Mesenchymal stem cell (in vitro differentiated cells and primary cell): ENCODE data around the gene CD8B. TPM values are rescaled to one million over a fixed set of nuclear protein-coding genes. Genes with fewer than 3 reads are reported as not detected.
"Not testable (repeated sequence)": the region's sequence is repeated elsewhere in the genome, so short reads cannot be mapped to it uniquely, and the experiment has no call there.

Experiments
- DNase-seq: peaks from one replicate; pipeline ENCODE4 v3.0.0-alpha.2; 2013
- H2AFZ ChIP-seq: one replicate; pipeline ENCODE4 v1.6.1; 2013; ENCODE audit warnings: low read depth, mild to moderate bottlenecking, control low read depth, inconsistent platforms, low read length, moderate library complexity
- H2AK5ac ChIP-seq: 2 replicates; pipeline ENCODE4 v1.6.1; 2013; ENCODE audit warnings: low read length, moderate library complexity, mild to moderate bottlenecking, inconsistent platforms; ENCODE audit not compliant: severe bottlenecking
- H2BK120ac ChIP-seq: one replicate; pipeline ENCODE4 v1.6.1; 2013; ENCODE audit warnings: low read depth, mild to moderate bottlenecking, inconsistent platforms, low read length, moderate library complexity
- H2BK12ac ChIP-seq, 2 experiments: one replicate each; pipeline ENCODE4 v1.6.1; 2013; ENCODE audit warnings: inconsistent platforms in 2 of 2, low read length in 2 of 2, mild to moderate bottlenecking in 2 of 2, moderate library complexity in 2 of 2, control low read depth in 1 of 2
- H2BK15ac ChIP-seq: one replicate; pipeline ENCODE4 v1.6.1; 2013; ENCODE audit warnings: mild to moderate bottlenecking, low read depth, inconsistent platforms; ENCODE audit not compliant: poor library complexity, severe bottlenecking
- H2BK5ac ChIP-seq: 2 replicates; pipeline ENCODE4 v1.6.1; 2013; ENCODE audit warnings: low read depth, mild to moderate bottlenecking, low read length, control low read depth, inconsistent platforms; ENCODE audit not compliant: poor library complexity, severe bottlenecking
- H3K14ac ChIP-seq, 2 experiments: one replicate each; pipeline ENCODE4 v1.6.1; 2013; ENCODE audit warnings: inconsistent platforms in 2 of 2, low read length in 2 of 2, control low read depth in 1 of 2, mild to moderate bottlenecking in 1 of 2, moderate library complexity in 1 of 2
- H3K18ac ChIP-seq, 2 experiments: one replicate each; pipeline ENCODE4 v1.6.1; 2013; ENCODE audit warnings: inconsistent platforms in 2 of 2, low read length in 2 of 2, control low read depth in 1 of 2, low read depth in 1 of 2, mild to moderate bottlenecking in 1 of 2
- H3K23ac ChIP-seq, 2 experiments: one replicate each; pipeline ENCODE4 v1.6.1; 2013; ENCODE audit warnings: inconsistent platforms in 2 of 2, low read length in 2 of 2, mild to moderate bottlenecking in 2 of 2, moderate library complexity in 2 of 2, control low read depth in 1 of 2
- H3K27ac ChIP-seq: 2 replicates; pipeline ENCODE4 v1.5.1; 2013; ENCODE audit warnings: mild to moderate bottlenecking, moderate library complexity, low read length, control low read depth, inconsistent platforms; ENCODE audit not compliant: poor library complexity, severe bottlenecking
- H3K27me3 ChIP-seq, 2 experiments: 2 replicates each; pipeline versions ENCODE4 v1.6.1 to v1.7.0; 2013; ENCODE audit warnings: low read length in 2 of 2, mild to moderate bottlenecking in 2 of 2, moderate library complexity in 2 of 2, control low read depth in 1 of 2, inconsistent platforms in 1 of 2; ENCODE audit not compliant: control insufficient read depth in 1 of 2, insufficient read depth in 1 of 2
- H3K36me3 ChIP-seq, 2 experiments: 2 replicates each; pipeline versions ENCODE4 v1.6.1 to v1.7.0; 2013; ENCODE audit warnings: low read length in 2 of 2, control low read depth in 1 of 2, inconsistent platforms in 1 of 2, low read depth in 1 of 2, mild to moderate bottlenecking in 1 of 2; ENCODE audit not compliant: insufficient read depth in 2 of 2, control insufficient read depth in 1 of 2
- H3K4ac ChIP-seq, 2 experiments: one replicate each; pipeline ENCODE4 v1.6.1; 2013; ENCODE audit warnings: inconsistent platforms in 2 of 2, low read length in 2 of 2, mild to moderate bottlenecking in 2 of 2, moderate library complexity in 2 of 2, control low read depth in 1 of 2, low read depth in 1 of 2
- H3K4me1 ChIP-seq: 2 replicates; pipeline ENCODE4 v1.6.1; 2013; ENCODE audit warnings: low read depth, low read length, control low read depth; ENCODE audit not compliant: control insufficient read depth, insufficient read depth
- H3K4me2 ChIP-seq: 2 replicates; pipeline ENCODE4 v1.6.1; 2013; ENCODE audit warnings: low read length, mild to moderate bottlenecking, inconsistent platforms; ENCODE audit not compliant: poor library complexity, severe bottlenecking
- H3K4me3 ChIP-seq, 2 experiments: 2 replicates each; pipeline versions ENCODE4 v1.5.1 to v1.7.0; 2013; ENCODE audit warnings: low read length in 2 of 2, mild to moderate bottlenecking in 2 of 2, control low read depth in 1 of 2, low read depth in 1 of 2; ENCODE audit not compliant: insufficient read depth in 1 of 2
- H3K79me1 ChIP-seq: replicated peaks from 2 replicates; pipeline ENCODE4 v1.6.1; 2013; ENCODE audit warnings: mild to moderate bottlenecking, control low read depth, low read length, inconsistent platforms; ENCODE audit not compliant: poor library complexity, severe bottlenecking
- H3K9ac ChIP-seq: 2 replicates; pipeline ENCODE4 v1.7.0; 2013; ENCODE audit warnings: mild to moderate bottlenecking, low read length, moderate library complexity
- H3K9me3 ChIP-seq: 2 replicates; pipeline ENCODE4 v1.7.0; 2013; ENCODE audit warnings: mild to moderate bottlenecking, low read length; ENCODE audit not compliant: control insufficient read depth
- H4K8ac ChIP-seq: one replicate; pipeline ENCODE4 v1.6.1; 2013; ENCODE audit warnings: inconsistent platforms, mild to moderate bottlenecking, low read length, moderate library complexity
- H4K91ac ChIP-seq: one replicate; pipeline ENCODE4 v1.6.1; 2013; ENCODE audit warnings: mild to moderate bottlenecking, low read length, inconsistent platforms
- WGBS: methylation state at CpG from one replicate; pipeline ENCODE4 v1.1.7; 2013; ENCODE audit warnings: mixed read lengths; 5-methylcytosine and 5-hydroxymethylcytosine counted together
- polyA plus RNA-seq, 2 experiments: library from polyadenylated mRNA; stranded (reverse); fragments of 200-250 nt; gene quantifications; one replicate each; pipeline ENCODE4 v1.2.3, GENCODE V29; 2013

CD8B gene
- polyA plus RNA-seq (2013, experiment 1 of 2): not detected
- polyA plus RNA-seq (2013, experiment 2 of 2): not detected

- H4K91ac ChIP-seq, H2BK5ac ChIP-seq, H3K4ac ChIP-seq, H3K4me2 ChIP-seq, H3K18ac ChIP-seq, H2AFZ ChIP-seq, H3K36me3 ChIP-seq, H3K27ac ChIP-seq, H3K9ac ChIP-seq, H3K9me3 ChIP-seq, H2BK120ac ChIP-seq, H3K79me1 ChIP-seq, H4K8ac ChIP-seq, H3K23ac ChIP-seq, H2BK12ac ChIP-seq, H3K14ac ChIP-seq, H3K4me1 ChIP-seq, H2AK5ac ChIP-seq, H3K4me3 ChIP-seq, H2BK15ac ChIP-seq, DNase-seq: not testable (repeated sequence)
- peaks cover 6 to 11% of the 10 kb centered on the region in 2 experiments for H3K27me3 ChIP-seq
- 0% methylated on average over 3 of the region's 55 CpGs for WGBS
Measured at GRCh38 chr2:86861628-86862379, at the start of gene CD8B. CD8B (minus strand) TSS chr2:86861886; CDS start chr2:86861865, 21 bp downstream.

- H4K91ac ChIP-seq, H3K14ac ChIP-seq, DNase-seq, H3K27ac ChIP-seq, H3K79me1 ChIP-seq, H2BK15ac ChIP-seq, H3K36me3 ChIP-seq, H2BK12ac ChIP-seq, H3K18ac ChIP-seq, H2AFZ ChIP-seq, H3K4me1 ChIP-seq, H4K8ac ChIP-seq, H3K4ac ChIP-seq, H2AK5ac ChIP-seq, H3K23ac ChIP-seq, H2BK120ac ChIP-seq, H3K9ac ChIP-seq, H2BK5ac ChIP-seq, H3K4me2 ChIP-seq, H3K4me3 ChIP-seq, H3K27me3 ChIP-seq, H3K9me3 ChIP-seq: not testable (repeated sequence)
- no CpG with 5 or more reads among the region's 1 CpG for WGBS
Measured at GRCh38 chr2:86905868-86906267, 44.2 kb upstream of the CD8B start.

- not testable (repeated sequence) for H3K9me3 ChIP-seq, H4K8ac ChIP-seq
- no CpG with 5 or more reads among the region's 4 CpGs for WGBS
Measured at GRCh38 chr2:86900687-86901086, 39.0 kb upstream of the CD8B start.

GRCh38 chr2:86886026-86886425, 24.3 kb upstream of the CD8B start:
- H2BK12ac ChIP-seq, H3K18ac ChIP-seq, H3K9ac ChIP-seq, H3K14ac ChIP-seq, H3K4me3 ChIP-seq, H3K23ac ChIP-seq, H3K9me3 ChIP-seq, H2AK5ac ChIP-seq, H3K27me3 ChIP-seq, H3K36me3 ChIP-seq, H2BK120ac ChIP-seq, DNase-seq, H3K4me1 ChIP-seq, H3K4me2 ChIP-seq, H3K27ac ChIP-seq, H2BK5ac ChIP-seq, H3K79me1 ChIP-seq, H4K8ac ChIP-seq, H4K91ac ChIP-seq, H2AFZ ChIP-seq, H3K4ac ChIP-seq, H2BK15ac ChIP-seq: not testable (repeated sequence)
- WGBS: no CpG with 5 or more reads among the region's 3 CpGs

More at GRCh38 chr2:86900687-86901086, 39.0 kb upstream of the CD8B start:
- H3K23ac ChIP-seq, DNase-seq, H2AFZ ChIP-seq, H3K18ac ChIP-seq, H3K4me1 ChIP-seq, H3K27me3 ChIP-seq, H3K9ac ChIP-seq, H2AK5ac ChIP-seq, H3K79me1 ChIP-seq, H2BK5ac ChIP-seq, H3K36me3 ChIP-seq, H3K27ac ChIP-seq, H2BK12ac ChIP-seq, H2BK120ac ChIP-seq, H3K4me2 ChIP-seq, H3K14ac ChIP-seq, H3K4me3 ChIP-seq, H4K91ac ChIP-seq, H3K4ac ChIP-seq, H2BK15ac ChIP-seq: not testable (repeated sequence)
